ENCODE results near the gene HOOK1.

- TF ChIP-seq, protein P1, sequence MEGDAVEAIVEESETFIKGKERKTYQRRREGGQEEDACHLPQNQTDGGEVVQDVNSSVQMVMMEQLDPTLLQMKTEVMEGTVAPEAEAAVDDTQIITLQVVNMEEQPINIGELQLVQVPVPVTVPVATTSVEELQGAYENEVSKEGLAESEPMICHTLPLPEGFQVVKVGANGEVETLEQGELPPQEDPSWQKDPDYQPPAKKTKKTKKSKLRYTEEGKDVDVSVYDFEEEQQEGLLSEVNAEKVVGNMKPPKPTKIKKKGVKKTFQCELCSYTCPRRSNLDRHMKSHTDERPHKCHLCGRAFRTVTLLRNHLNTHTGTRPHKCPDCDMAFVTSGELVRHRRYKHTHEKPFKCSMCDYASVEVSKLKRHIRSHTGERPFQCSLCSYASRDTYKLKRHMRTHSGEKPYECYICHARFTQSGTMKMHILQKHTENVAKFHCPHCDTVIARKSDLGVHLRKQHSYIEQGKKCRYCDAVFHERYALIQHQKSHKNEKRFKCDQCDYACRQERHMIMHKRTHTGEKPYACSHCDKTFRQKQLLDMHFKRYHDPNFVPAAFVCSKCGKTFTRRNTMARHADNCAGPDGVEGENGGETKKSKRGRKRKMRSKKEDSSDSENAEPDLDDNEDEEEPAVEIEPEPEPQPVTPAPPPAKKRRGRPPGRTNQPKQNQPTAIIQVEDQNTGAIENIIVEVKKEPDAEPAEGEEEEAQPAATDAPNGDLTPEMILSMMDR (IDR thresholded peaks at IDR 0.05): peak in 4 of 6 experiments; percentile 31 to 66 (median 59)
- TF ChIP-seq POLR2A (IDR thresholded peaks at IDR 0.05): no peak
These were observed 88.5 kb downstream of the HOOK1 start for GRCh38 chr1:59903141-59903754.
